Activated T-cell treated with anti-CD3 and anti-CD28 coated beads for 4 hours (primary cell): ENCODE measurements around the gene TIMM50.
"Not testable (repeated sequence)": the region's sequence is repeated elsewhere in the genome, so short reads cannot be mapped to it uniquely, and the experiment has no call there.

Experiments used
- DNase-seq: peaks from one replicate; pipeline ENCODE4 v3.0.0-alpha.2; 2020

The TIMM50 gene

DNA sequence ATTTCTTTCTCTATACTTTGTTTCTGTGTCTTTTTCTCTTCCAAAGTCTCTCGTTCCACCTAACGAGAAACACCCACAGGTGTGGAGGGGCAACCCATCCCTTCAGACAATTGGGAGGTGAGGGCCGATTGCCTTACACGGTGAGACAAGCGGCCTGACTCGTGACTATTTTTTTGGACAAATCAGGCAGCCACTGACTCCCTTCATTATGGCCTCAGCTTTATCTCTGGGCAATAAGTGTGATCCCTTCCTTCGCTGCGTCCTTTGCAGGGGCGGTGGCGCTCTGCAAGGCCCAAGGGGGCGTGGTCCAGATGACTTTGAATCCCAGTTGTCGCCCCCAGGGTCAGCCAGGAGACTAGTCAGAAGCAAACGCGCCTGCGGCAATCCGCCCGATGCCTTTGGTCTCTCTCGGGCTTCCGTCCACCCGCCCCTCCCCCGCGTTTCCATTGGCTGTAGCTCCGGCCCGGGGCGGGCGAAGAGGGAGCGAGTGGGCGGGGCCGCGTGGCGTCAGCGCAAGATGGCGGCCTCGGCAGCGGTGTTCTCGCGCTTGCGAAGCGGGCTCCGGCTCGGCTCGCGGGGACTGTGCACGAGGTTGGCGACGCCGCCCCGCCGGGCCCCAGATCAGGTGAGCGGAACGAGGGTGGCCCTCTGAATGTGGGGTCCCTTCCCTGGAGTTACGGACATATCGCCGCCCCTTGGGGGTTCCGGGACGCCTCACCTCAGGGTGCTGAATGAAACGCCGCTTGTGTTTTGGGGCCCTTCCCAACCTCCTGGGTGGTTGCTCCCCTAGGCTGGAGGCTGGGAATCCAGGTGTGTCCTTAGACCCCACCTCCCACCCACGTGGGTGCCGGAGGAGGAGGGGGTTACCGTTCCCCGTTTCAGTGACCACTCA is at the start of gene TIMM50:
TSS of gene TIMM50 (plus strand) at position 502 of the 892 bp plus-strand sequence. CDS start at position 518, 16 bp downstream.
- DNase-seq, result peak; percentile 97

DNA sequence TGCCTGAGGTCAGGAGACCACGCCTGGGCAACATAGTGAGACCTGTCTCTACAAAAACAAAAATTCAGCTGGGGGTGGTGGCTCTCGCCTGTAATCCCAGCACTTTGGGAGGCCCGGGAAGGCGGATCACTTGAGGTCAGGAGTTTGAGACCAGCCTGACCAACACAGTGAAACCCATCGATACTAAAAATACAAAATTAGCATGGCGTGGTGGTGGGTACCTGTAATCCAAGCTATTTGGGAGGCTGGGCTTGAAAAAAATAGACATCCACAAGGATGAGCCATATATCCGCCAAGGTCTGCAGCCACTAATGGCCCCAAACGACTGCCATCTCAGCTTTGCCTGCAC is 48.0 kb upstream of the TIMM50 start:
- DNase-seq, result no peak

DNA sequence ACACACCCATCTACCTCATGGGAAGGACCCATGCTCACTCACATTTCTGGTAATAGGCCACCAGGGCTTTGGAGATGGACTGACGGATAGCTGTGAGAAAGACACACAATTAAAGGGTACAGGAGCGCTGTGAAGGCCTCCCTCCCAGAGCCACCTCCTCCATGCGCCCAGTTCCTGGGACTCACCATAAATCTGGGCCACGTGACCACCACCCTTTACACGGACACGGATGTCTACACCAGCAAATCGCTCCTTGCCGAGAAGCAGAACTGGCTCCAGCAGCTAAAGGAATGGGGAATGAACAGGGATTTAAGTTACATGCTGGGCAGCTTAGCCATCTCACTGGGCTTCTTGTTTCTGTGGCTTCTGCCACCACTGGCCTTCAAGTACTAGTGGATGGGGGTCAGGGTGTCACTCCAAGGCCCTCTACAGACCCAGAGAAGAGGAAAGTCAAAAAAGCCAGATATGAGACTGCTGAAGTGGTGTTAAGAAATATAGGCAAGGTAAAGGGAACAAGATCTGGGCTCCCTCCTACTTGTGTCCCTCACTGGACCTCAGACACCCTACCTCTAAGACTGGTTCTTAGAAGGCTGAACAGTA is 47.1 kb upstream of the TIMM50 start:
- DNase-seq, result no peak

- no peak for DNase-seq
These were observed 46.2 kb upstream of the TIMM50 start for GRCh38 chr19:39434123-39435076.

DNA sequence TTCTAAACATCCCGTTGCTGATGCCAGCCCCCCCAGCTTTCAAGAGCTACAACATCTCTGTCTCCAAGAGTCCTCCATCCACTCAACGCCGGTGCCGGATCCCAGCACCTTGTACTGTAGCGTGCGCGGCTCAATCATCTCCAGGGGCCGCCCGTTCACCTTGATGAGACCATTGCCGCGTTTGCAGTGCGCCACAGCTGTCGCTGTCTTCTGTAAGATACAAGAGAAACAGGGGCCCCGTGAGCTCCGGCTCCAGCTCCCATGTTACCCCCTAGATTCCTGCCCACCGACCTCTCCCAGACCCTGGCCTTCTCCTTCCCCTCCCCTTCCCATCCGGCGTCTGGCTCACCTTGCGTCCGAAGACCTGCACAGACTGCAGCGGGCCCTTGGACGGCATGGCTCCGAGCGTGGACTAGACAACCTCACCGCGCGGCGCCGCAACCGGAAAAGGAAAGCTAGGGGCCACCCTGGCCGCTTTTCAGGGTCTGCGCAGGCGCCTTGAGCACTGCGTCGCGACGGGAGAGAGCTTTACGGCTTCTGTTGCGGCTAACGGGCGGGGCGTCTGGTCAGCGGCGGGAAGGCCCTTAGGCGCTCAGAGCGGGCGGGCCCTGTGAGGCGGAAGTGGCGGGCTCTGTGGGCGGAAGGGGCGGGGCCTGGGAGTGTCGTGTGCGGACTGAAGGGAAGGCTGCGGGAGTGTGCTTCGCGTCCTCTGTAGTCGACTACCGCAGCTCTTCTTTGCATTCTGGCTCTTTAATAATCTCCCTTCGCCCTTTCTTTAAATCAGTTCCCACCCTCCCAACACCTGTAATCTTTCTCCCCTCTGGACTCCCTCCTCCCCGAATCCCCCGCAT is 44.9 kb upstream of the TIMM50 start, which contains the start of gene RPS16:
TSS of gene RPS16 (minus strand) at position 451 of the 851 bp plus-strand sequence. CDS start at position 397, 54 bp downstream.
- peak; percentile 99 for DNase-seq

- DNase-seq, result no peak
These were observed 44.3 kb upstream of the TIMM50 start for GRCh38 chr19:39436350-39436716.

DNA sequence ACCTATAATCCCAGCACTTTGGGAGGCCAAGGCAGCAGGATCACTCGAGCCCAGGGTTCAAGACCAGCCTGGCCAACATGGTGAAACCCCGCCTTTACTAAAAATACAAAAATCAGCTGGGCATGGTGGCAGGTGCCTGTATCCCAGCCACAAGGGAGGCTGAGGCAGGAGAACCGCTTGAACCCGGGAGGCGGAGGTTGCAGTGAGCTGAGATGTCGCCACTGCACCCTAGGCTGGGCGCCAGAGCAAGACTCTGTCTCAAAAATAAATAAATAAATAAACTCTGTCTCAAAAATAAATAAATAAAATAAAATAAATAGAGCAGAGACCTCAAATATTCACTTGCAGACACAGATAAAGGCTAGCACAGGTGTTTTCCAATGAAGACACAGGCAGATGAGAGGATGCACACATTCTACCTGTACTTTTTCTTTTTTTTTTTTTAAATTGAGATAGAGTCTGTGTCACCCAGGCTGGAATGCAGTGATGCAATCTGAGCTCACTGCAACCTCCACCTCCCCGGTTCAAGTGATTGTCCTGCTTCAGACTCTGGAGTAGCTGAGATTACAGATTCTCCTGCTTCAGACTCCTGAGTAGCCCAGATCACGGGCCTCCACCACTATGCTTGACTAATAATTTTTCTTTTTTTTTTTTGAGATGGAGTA is 42.2 kb upstream of the TIMM50 start:
- DNase-seq, result no peak

DNA sequence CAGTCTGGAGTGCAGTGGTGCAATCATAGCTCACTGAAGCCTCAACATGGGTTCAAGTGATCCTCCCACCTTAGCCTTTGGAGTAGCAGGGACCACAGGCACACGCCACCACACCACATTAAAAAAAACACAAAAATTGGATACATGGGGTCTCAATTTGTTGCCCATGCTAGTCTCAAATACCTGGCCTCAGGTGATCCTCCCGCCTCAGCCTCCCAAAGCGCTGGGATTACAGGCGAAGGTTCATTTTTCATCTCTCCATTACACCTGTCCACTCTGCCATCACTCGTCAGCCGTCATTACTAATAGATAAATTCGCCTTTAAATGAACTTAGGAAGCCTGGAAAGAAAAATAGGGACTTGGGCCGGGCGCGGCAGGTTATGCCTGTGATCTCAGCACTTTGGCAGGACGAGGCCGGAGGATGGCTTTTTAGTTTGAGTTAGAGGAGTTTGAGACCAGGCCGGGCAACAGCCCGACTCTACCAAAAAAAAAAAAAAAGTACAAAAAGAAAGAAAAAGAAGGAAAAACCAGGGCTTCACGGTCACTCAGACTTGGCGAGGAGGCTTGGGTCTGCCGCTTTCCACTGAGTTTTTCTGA is 35.9 kb upstream of the TIMM50 start:
- DNase-seq, result no peak

DNA sequence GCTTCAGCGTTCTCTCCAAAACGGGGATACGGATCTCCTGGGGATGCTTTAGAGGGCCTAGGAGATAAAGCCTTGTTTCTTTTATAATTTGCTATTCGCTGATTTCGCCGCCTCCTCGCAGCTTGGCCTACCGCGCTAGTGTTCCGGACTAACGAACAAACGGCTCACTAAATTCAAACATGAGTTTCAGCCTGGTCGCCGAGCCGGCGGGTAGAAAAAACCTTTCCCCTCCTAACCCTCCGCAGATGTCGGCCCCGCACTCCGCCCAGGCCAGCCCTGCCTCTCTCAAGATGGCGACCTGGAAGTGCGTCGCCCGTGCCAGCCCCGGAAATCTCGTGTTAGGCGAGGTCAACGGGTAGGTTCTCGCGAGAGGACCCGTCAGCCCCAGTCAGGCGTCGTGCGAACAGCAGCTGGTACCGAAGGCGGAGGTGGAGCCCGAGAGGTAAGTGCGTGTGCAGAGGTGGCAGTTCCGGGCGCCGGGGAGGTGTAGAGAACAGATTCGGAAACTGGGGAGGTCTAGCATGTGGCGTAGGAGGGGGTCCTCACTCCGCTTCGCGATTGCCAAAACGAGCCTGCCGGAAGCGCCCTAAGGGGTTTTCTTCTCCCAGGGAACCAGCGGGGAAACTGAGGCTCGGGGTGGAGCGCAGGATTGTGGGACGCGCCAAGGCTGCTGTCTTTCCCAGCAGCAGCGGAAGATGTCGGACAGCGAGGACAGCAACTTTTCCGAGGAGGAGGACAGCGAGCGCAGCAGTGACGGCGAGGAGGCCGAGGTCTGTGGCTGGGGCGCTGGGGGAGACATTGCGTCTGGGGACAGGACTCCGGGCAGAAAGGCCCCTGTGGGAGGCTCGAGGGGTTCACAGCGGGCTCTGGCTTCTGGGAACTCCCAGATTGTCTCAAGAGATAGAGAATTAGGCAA is 35.2 kb upstream of the TIMM50 start, which contains the start of gene SUPT5H:
TSS of gene SUPT5H (plus strand) at position 387 of the 916 bp plus-strand sequence. CDS start at position 696, 309 bp downstream.
- DNase-seq, result peak; percentile 96

- no peak for DNase-seq
These were observed 34.1 kb upstream of the TIMM50 start for GRCh38 chr19:39446365-39447084.

DNA sequence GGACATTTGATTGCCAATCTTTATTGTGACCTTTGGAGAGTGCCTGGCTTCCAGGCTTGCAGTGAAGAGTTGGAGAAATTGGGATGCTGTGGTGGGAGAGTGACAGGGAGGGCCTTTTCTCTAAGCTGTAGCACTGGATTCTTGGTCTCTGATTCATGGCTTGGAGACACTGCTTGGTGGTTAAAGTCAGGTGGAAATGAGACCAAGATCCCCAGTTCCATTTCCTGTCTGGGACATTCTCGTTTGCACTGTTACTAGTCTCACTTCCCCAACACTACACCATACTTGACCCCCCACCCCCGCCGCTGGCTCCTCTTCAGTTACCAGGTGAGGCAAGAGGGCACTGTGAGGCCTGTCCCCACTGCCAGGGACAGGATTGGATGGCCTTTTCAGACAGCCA is 32.4 kb upstream of the TIMM50 start:
- DNase-seq, result no peak

- no peak for DNase-seq
These were observed 31.4 kb upstream of the TIMM50 start for GRCh38 chr19:39449116-39449797.

- not testable (repeated sequence) for DNase-seq
These were observed 29.4 kb upstream of the TIMM50 start for GRCh38 chr19:39451257-39451656.

DNA sequence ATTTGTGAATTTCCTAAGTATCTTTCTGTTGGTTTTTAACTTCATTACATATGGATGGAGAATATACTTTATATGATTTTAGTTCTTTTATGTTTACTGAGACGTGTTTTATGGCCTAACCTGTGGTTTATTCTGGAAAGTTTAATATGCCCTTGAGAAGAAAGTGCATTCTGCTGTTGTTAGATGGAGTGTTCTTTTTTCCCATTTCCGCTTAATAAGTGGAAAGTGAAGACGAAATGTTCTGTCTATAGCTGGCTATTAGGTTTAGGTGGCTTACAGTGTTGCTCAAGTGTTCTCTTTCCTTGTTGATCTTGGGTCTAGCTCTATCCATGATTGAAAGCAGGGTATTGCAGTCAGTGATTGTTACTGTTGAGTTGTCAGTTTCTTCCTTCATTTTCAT is 17.2 kb upstream of the TIMM50 start:
- DNase-seq, result no peak

DNA sequence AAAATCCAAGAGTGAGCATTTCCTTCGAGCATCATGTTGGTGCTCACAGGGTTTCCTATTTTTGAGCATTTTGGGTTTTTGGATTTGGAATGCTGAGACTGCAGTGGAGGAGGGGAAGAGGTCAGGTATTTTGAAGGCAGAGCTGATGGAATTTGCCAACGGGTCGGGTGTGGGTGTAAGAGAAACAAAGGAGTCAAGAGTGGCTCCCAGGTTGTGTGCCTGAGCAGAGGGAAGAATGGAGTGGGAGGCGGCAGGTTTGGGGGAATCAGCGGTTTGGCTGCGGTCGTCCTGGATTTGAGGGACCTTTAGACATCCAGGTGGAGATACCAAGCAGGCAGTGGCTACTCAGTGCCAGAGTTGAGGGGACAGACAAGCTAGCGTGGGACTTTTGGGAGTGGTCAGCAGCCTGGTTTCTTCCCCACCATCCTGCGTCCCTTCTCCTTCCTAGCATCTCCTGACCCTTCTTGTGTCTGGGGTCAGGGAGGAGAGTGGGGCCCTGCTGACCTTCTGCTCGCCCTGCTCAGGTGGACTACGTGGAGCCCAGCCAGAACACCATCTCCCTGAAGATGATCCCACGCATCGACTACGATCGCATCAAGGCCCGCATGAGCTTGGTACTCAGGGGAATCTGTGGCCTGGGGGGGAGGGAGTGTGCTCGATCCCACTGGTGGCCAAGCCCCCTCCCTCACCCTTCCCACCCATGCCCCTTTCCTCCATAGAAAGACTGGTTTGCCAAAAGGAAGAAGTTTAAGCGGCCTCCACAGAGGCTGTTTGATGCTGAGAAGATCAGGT is 14.5 kb upstream of the TIMM50 start:
- no peak for DNase-seq

DNA sequence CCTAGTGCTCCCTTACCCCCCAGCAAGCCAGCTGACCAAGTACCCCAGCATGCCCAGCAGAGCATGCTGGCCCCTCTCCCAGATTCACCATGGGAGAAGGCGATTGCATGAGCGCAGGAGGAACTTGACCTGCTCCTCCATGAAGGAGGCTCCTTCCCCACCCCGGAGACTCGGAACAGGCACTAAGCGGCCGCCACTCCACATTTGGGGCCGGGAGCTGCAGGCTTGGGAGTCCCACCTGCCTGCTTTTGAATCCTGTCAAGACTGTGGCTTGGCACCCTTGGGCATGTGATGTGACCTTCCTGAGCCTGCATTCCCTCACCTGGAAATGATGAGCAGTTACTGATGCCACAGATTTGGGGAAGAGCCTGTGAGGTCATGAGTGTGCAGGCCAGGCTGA is 12.7 kb upstream of the TIMM50 start:
- DNase-seq, result no peak

DNA sequence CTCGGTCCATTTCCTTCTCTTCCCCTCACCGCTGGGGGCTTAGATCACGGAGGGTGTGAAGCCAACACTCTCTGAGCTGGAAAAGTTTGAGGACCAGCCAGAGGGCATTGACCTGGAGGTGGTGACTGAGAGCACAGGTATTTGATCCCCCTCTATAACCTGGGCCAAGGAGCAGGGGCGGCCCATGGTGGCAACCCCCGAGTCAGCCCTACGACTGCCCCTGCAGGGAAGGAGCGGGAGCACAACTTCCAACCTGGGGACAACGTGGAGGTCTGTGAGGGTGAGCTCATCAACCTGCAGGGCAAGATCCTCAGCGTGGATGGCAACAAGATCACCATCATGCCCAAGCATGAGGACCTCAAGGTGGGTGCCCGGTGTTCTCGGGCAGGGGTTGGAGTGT is 11.6 kb upstream of the TIMM50 start:
- DNase-seq, result no peak

GRCh38 chr19:39469567-39469966 is 11.1 kb upstream of the TIMM50 start:
- no peak for DNase-seq
